ENCODE measurements around the gene FIGN. TPM values are rescaled to one million over a fixed set of nuclear protein-coding genes. Genes with fewer than 3 reads are reported as not detected.

The FIGN gene
- total and polyA plus RNA-seq, 2 of the 4 experiments (the other 2 are of a cell fraction) = 0.77 to 0.90 TPM

DNA sequence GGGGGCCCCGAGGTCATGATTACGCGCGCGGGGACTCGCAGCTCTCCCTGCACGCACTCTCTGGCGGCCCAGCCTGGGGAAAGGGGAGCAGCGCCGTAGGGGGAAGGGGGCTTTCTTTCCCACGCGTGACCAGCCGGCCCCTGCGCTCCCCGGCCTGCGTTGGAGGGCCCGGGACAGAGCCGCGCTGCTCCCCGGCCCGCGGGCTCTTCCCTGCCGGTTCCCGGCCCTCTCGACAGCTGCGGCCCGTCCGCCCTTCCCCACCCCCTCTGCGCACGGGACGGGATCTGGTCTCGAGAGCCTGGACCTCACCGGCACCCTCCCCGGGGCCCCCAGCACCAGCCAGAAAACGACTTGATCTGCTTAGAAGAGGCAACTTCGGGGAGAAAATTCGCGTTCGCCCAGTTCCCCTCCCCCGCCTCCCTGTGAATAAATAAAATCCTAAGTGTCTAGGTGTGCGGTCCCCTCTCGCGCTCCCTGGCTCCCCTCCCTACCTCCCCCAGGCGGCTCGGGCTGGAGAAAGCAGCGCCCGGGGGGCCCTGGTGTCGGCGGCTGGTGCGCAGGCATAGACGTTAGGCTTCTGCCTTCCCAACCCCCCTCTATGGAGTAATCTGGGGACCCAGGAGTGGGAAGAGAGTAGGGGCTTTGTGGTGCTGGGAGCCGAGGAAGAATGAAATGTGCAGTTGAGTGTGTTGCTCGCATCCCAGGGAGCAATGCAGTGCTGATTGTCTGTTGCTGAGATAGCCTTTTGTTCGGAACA is 803 bp upstream of the FIGN start:
- POLR2A ChIA-PET (ENCODE audit: unreplicated experiment) = interaction anchor here (1.4 kb wide), 1 partner anchor 388 kb away, joined by 4 read pairs; no protein-coding TSS in a partner anchor
- Histone ChIP-seq H3K27me3 (ENCODE audit: control insufficient read depth, insufficient read depth, low read length) (peaks cover 3% of the 10 kb centered on the region), H3K9ac (ENCODE audit: low read depth, low read length) (peak overlapping the region; percentile 33), H3K18ac (ENCODE audit: low read depth, low read length) (no peak overlapping the region; the same call in 1 of the 2 replicates), H2BK20ac (ENCODE audit: low read depth, low read length) (peak overlapping the region; percentile 22; the same call in 1 of the 2 replicates), H2BK120ac (ENCODE audit: low read depth, low read length) (peak overlapping the region; percentile 26), H2BK5ac (ENCODE audit: low read depth, low read length, poor library complexity, severe bottlenecking) (peak overlapping the region; percentile 19), H4K5ac (ENCODE audit: low read depth, low read length) (no peak overlapping the region; the same call in 1 of the 2 replicates), H3K56ac (ENCODE audit: extremely low read depth, insufficient read depth, low read length) (no peak overlapping the region; the same call in 1 of the 2 replicates), H3K27ac (ENCODE audit: insufficient read depth, low read length) (peak overlapping the region; percentile 53), H4K91ac (ENCODE audit: insufficient read depth, low read depth, low read length) (no peak overlapping the region), H2AK9ac (replicated peaks; ENCODE audit: low read depth, low read length, poor library complexity) (peak overlapping the region; percentile 70), H3K14ac (replicated peaks; ENCODE audit: low read depth, low read length) (no peak overlapping the region), H2BK15ac (ENCODE audit: low read depth, low read length) (peak overlapping the region; percentile 21; the same call in 1 of the 3 replicates), H3K4me2 (ENCODE audit: low read depth, low read length) (peak overlapping the region; percentile 62), H2AK5ac (ENCODE audit: low read depth, low read length) (no peak overlapping the region), H4K20me1 (ENCODE audit: insufficient read depth, low read length) (no peaks in the 10 kb centered on the region), H2AFZ (replicated peaks; ENCODE audit: low read length, poor library complexity) (peak overlapping the region; percentile 97), H3K4ac (ENCODE audit: low read depth, low read length) (peak overlapping the region; percentile 45; the same call in 1 of the 2 replicates), H3K9me1 (ENCODE audit: insufficient read depth, low read length) (no peaks in the 10 kb centered on the region), H3K36me3 (ENCODE audit: control insufficient read depth, insufficient read depth, low read length) (no peaks in the 10 kb centered on the region), H3K9me3 (ENCODE audit: control insufficient read depth, insufficient read depth, low read length) (no peaks in the 10 kb centered on the region), H3K4me1 (ENCODE audit: control insufficient read depth, insufficient read depth, low read length) (no peaks in the 10 kb centered on the region; the same call in none of the 2 replicates), H3K4me3 (ENCODE audit: insufficient read depth, low read depth, low read length) (peak overlapping the region; percentile 55), H3K79me1 (ENCODE audit: low read depth in 1 of 2, low read length in 2 of 2) (peaks cover 3 to 11% of the 10 kb centered on the region in 2 experiments; a peak in 2 of 4 replicates), H3K23ac (ENCODE audit: low read depth, low read length) (peak overlapping the region; percentile 76; the same call in 1 of the 2 replicates), H4K8ac (ENCODE audit: low read depth in 2 of 2, low read length in 2 of 2) (no peak overlapping the region; a peak in 1 of 4 replicates)
- peak; percentile 67 for ATAC-seq (ENCODE audit: low read depth)
- CTCF ChIA-PET = interaction anchor here (0.6 kb wide), 1 partner anchor 554 kb away, joined by 3 read pairs; no protein-coding TSS in a partner anchor
- no TSS peak for BruUV-seq (replicated peaks)
- dilution Hi-C loops (cut with HindIII; ENCODE audit: low sequenced_read_pairs, unreplicated experiment) = no loop called here
- intact Hi-C loops (cut with micrococcal nuclease) = loop anchor here (1.0 to 10.0 kb wide), 5 partner anchors 129 to 582 kb away; no protein-coding TSS in a partner anchor
- in situ Hi-C loops (cut with MboI; ENCODE audit: low sequenced_read_pairs) = no loop called here
- 1% methylated on average over 15 of the region's 54 CpGs; no CpG with 5 or more reads in 1 of the 2 experiments for WGBS, 2 experiments (ENCODE audit: extremely low coverage in 2 of 2, insufficient read length in 1 of 2)
- DNase-seq = no peak
- no peak for TF ChIP-seq NFE2L2 (IDR thresholded peaks at IDR 0.05; ENCODE audit: low read depth, low read length)
- no peak for TF ChIP-seq CHD1 (IDR thresholded peaks at IDR 0.05; ENCODE audit: low read depth, low read length)
- TF ChIP-seq MAFK (IDR thresholded peaks at IDR 0.05; ENCODE audit: low read depth, low read length) = no peak
- TF ChIP-seq MAZ (IDR thresholded peaks at IDR 0.05; ENCODE audit: borderline replicate concordance, low read depth, low read length) = no peak
- TF ChIP-seq RFX5 (IDR thresholded peaks at IDR 0.05; ENCODE audit: low read depth, low read length) = no peak
- TF ChIP-seq, protein P1, sequence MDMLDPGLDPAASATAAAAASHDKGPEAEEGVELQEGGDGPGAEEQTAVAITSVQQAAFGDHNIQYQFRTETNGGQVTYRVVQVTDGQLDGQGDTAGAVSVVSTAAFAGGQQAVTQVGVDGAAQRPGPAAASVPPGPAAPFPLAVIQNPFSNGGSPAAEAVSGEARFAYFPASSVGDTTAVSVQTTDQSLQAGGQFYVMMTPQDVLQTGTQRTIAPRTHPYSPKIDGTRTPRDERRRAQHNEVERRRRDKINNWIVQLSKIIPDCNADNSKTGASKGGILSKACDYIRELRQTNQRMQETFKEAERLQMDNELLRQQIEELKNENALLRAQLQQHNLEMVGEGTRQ (IDR thresholded peaks at IDR 0.05; ENCODE audit: low read depth, low read length) = no peak
- TF ChIP-seq SMC3 (IDR thresholded peaks at IDR 0.05; ENCODE audit: low read depth, low read length) = no peak
- no peak for TF ChIP-seq POLR2A (IDR thresholded peaks at IDR 0.05; ENCODE audit: low read depth, low read length)
- TF ChIP-seq FOS (IDR thresholded peaks at IDR 0.05; ENCODE audit: low read depth, low read length) = no peak
- TF ChIP-seq, protein P2, sequence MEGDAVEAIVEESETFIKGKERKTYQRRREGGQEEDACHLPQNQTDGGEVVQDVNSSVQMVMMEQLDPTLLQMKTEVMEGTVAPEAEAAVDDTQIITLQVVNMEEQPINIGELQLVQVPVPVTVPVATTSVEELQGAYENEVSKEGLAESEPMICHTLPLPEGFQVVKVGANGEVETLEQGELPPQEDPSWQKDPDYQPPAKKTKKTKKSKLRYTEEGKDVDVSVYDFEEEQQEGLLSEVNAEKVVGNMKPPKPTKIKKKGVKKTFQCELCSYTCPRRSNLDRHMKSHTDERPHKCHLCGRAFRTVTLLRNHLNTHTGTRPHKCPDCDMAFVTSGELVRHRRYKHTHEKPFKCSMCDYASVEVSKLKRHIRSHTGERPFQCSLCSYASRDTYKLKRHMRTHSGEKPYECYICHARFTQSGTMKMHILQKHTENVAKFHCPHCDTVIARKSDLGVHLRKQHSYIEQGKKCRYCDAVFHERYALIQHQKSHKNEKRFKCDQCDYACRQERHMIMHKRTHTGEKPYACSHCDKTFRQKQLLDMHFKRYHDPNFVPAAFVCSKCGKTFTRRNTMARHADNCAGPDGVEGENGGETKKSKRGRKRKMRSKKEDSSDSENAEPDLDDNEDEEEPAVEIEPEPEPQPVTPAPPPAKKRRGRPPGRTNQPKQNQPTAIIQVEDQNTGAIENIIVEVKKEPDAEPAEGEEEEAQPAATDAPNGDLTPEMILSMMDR (conservative IDR thresholded peaks at IDR 0.05; ENCODE audit: low read depth, low read length) = peak; percentile 7; the same call in 1 of the 2 replicates
- TF ChIP-seq, protein P3, sequence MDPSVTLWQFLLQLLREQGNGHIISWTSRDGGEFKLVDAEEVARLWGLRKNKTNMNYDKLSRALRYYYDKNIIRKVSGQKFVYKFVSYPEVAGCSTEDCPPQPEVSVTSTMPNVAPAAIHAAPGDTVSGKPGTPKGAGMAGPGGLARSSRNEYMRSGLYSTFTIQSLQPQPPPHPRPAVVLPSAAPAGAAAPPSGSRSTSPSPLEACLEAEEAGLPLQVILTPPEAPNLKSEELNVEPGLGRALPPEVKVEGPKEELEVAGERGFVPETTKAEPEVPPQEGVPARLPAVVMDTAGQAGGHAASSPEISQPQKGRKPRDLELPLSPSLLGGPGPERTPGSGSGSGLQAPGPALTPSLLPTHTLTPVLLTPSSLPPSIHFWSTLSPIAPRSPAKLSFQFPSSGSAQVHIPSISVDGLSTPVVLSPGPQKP (IDR thresholded peaks at IDR 0.05; ENCODE audit: borderline replicate concordance, low read depth, low read length) = no peak
- no peak for TF ChIP-seq CEBPB (IDR thresholded peaks at IDR 0.05; ENCODE audit: low read depth, low read length)
- TF ChIP-seq BHLHE40 (IDR thresholded peaks at IDR 0.05; ENCODE audit: low read depth, low read length) = peak; percentile 58
- TF ChIP-seq RAD21 (IDR thresholded peaks at IDR 0.05; ENCODE audit: low read length) = no peak; the same call in 1 of the 2 replicates

Data from IMR-90 (cell line).